ENCODE measurements around the gene KCNK15. TPM values are rescaled to one million over a fixed set of nuclear protein-coding genes. Genes with fewer than 3 reads are reported as not detected.

Gene KCNK15
- total RNA-seq, 1 experiment from 2014 or later = 1.4 TPM

- H3K4me1 Mint-ChIP-seq (ENCODE audit: insufficient read depth, unreplicated experiment) = peaks cover 55% of the 10 kb centered on the region
- DNase-seq (ENCODE audit: unreplicated experiment) = no peak
- no peaks in the 10 kb centered on the region for H3K9me3 Mint-ChIP-seq (ENCODE audit: unreplicated experiment)
- H3K27me3 Mint-ChIP-seq (ENCODE audit: insufficient read depth, unreplicated experiment) = no peaks in the 10 kb centered on the region
- H3K4me3 Mint-ChIP-seq (ENCODE audit: unreplicated experiment) = no peak overlapping the region
- H3K27ac Mint-ChIP-seq (ENCODE audit: low read depth, unreplicated experiment) = peak overlapping the region; percentile 23
- H3K36me3 Mint-ChIP-seq (ENCODE audit: insufficient read depth, unreplicated experiment) = peaks cover 23% of the 10 kb centered on the region
- intact Hi-C loops (cut with micrococcal nuclease) = no loop called here
- BruUV-seq (replicated peaks) = no TSS peak
- TF ChIP-seq CTCF (IDR thresholded peaks at IDR 0.05; ENCODE audit: unreplicated experiment) = peak; percentile 15
- CTCF ChIA-PET = interaction anchor here (0.6 to 6.6 kb wide), 21 partner anchors 11 to 1300 kb away, joined by 3 to 78 read pairs (median 4); no protein-coding TSS in a partner anchor
- POLR2A ChIA-PET = interaction anchor here (1.1 to 9.2 kb wide), 3 partner anchors 12 to 162 kb away, joined by 3 to 138 read pairs (median 4); no protein-coding TSS in a partner anchor
Measured at GRCh38 chr20:44717986-44718385, 27.7 kb upstream of the KCNK15 start.

GRCh38 chr20:44719841-44720240 is 25.8 kb upstream of the KCNK15 start:
- CTCF ChIA-PET = interaction anchor here (1.6 to 6.6 kb wide), 4 partner anchors 13 to 35 kb away, joined by 5 to 78 read pairs (median 22); no protein-coding TSS in a partner anchor
- no peak for TF ChIP-seq CTCF (IDR thresholded peaks at IDR 0.05; ENCODE audit: unreplicated experiment)
- Mint-ChIP-seq H3K27me3 (ENCODE audit: insufficient read depth, unreplicated experiment) (no peaks in the 10 kb centered on the region), H3K9me3 (ENCODE audit: unreplicated experiment) (no peaks in the 10 kb centered on the region), H3K36me3 (ENCODE audit: insufficient read depth, unreplicated experiment) (peaks cover 23% of the 10 kb centered on the region), H3K4me1 (ENCODE audit: insufficient read depth, unreplicated experiment) (peaks cover 44% of the 10 kb centered on the region), H3K27ac (ENCODE audit: low read depth, unreplicated experiment) (peak overlapping the region; percentile 90), H3K4me3 (ENCODE audit: unreplicated experiment) (peak overlapping the region; percentile 35)
- intact Hi-C loops (cut with micrococcal nuclease) = no loop called here
- BruUV-seq (replicated peaks) = no TSS peak
- no peak for DNase-seq (ENCODE audit: unreplicated experiment)
- POLR2A ChIA-PET = interaction anchor here (0.6 to 9.2 kb wide), 5 partner anchors 8 to 240 kb away, joined by 3 to 138 read pairs (median 5); partner anchors contain the start of gene TOMM34

- H3K9me3 Mint-ChIP-seq (ENCODE audit: unreplicated experiment) = no peaks in the 10 kb centered on the region
- peak; percentile 81 for DNase-seq (ENCODE audit: unreplicated experiment)
- no TSS peak for BruUV-seq (replicated peaks)
- peak overlapping the region; percentile 35 for H3K4me3 Mint-ChIP-seq (ENCODE audit: unreplicated experiment)
- no peak for TF ChIP-seq CTCF (IDR thresholded peaks at IDR 0.05; ENCODE audit: unreplicated experiment)
- intact Hi-C loops (cut with micrococcal nuclease) = no loop called here
- H3K27ac Mint-ChIP-seq (ENCODE audit: low read depth, unreplicated experiment) = peak overlapping the region; percentile 90
- ChIA-PET POLR2A (interaction anchor here (0.7 to 9.2 kb wide), 10 partner anchors 9 to 230 kb away, joined by 3 to 138 read pairs (median 5); no protein-coding TSS in a partner anchor), CTCF (interaction anchor here (0.6 to 4.7 kb wide), 3 partner anchors 12 to 110 kb away, joined by 6 to 36 read pairs (median 6); no protein-coding TSS in a partner anchor)
- peaks cover 42% of the 10 kb centered on the region for H3K4me1 Mint-ChIP-seq (ENCODE audit: insufficient read depth, unreplicated experiment)
- H3K27me3 Mint-ChIP-seq (ENCODE audit: insufficient read depth, unreplicated experiment) = no peaks in the 10 kb centered on the region
- peaks cover 23% of the 10 kb centered on the region for H3K36me3 Mint-ChIP-seq (ENCODE audit: insufficient read depth, unreplicated experiment)
Measured at GRCh38 chr20:44720621-44720996, 25.1 kb upstream of the KCNK15 start.

- no peaks in the 10 kb centered on the region for H3K27me3 Mint-ChIP-seq (ENCODE audit: insufficient read depth, unreplicated experiment)
- H3K4me3 Mint-ChIP-seq (ENCODE audit: unreplicated experiment) = peak overlapping the region; percentile 35
- H3K9me3 Mint-ChIP-seq (ENCODE audit: unreplicated experiment) = no peaks in the 10 kb centered on the region
- peaks cover 37% of the 10 kb centered on the region for H3K4me1 Mint-ChIP-seq (ENCODE audit: insufficient read depth, unreplicated experiment)
- POLR2A ChIA-PET = interaction anchor here (0.6 to 9.2 kb wide), 16 partner anchors 9 to 230 kb away, joined by 3 to 138 read pairs (median 4); partner anchors contain the start of gene YWHAB
- no TSS peak for BruUV-seq (replicated peaks)
- DNase-seq (ENCODE audit: unreplicated experiment) = peak; percentile 82
- H3K36me3 Mint-ChIP-seq (ENCODE audit: insufficient read depth, unreplicated experiment) = peaks cover 22% of the 10 kb centered on the region
- H3K27ac Mint-ChIP-seq (ENCODE audit: low read depth, unreplicated experiment) = peak overlapping the region; percentile 90
- CTCF ChIA-PET = interaction anchor here (0.6 to 4.7 kb wide), 6 partner anchors 9 to 111 kb away, joined by 3 to 36 read pairs (median 7); no protein-coding TSS in a partner anchor
- no peak for TF ChIP-seq CTCF (IDR thresholded peaks at IDR 0.05; ENCODE audit: unreplicated experiment)
- intact Hi-C loops (cut with micrococcal nuclease) = loop anchor here (1.0 kb wide), 1 partner anchor 8 kb away; no protein-coding TSS in a partner anchor
Measured at GRCh38 chr20:44720997-44721784, 24.5 kb upstream of the KCNK15 start.

Measured in MCF 10A (cell line).